Activated naive CD8-positive, alpha-beta T cell treated with anti-CD3 and anti-CD28 coated beads, Interleukin-2, amount 50 U/mL, for 24 hours (primary cell): ENCODE results near the gene DMWD.

Source experiments
- ATAC-seq: fragments of 150-1000 bp; cut with Tn5 transposase; one replicate; pipeline ENCODE4 v1.10.0; 2021
- DNase-seq: peaks from one replicate; pipeline ENCODE4 v3.0.0; 2021
- H3K27ac Mint-ChIP-seq: one replicate; pipeline ENCODE4 v1.8.0; 2021; ENCODE audit warnings: mild to moderate bottlenecking, mixed read lengths
- H3K27me3 Mint-ChIP-seq: one replicate; pipeline ENCODE4 v1.8.0; 2021; ENCODE audit warnings: mixed read lengths
- H3K36me3 Mint-ChIP-seq: one replicate; pipeline ENCODE4 v1.8.0; 2021; ENCODE audit warnings: low read depth, mixed read lengths
- H3K4me1 Mint-ChIP-seq: one replicate; pipeline ENCODE4 v1.8.0; 2021; ENCODE audit warnings: mixed read lengths
- H3K4me3 Mint-ChIP-seq: one replicate; pipeline ENCODE4 v1.8.0; 2021; ENCODE audit warnings: mild to moderate bottlenecking, moderate library complexity, mixed read lengths
- H3K9me3 Mint-ChIP-seq: one replicate; pipeline ENCODE4 v1.8.0; 2021; ENCODE audit warnings: mixed read lengths

The DMWD gene

DNA sequence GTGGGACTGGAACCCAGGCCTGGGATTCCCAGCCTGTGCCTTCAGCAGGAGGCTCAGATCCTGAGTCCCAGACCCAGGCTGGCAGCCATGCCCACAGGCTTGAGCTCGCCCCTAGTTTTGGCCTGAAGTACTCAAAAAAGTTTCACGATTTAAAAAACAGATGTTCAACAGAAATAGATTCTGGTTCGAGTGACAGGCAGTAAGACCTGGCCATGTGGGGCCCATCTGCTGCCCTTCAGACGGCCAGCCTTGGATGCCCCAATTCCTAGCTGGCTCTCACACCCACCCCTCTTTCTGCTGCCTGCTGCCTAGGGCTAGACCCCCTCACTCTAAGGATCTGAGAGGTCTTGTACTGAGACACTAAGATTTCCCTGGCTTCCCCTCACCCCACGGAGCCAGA is 7.5 kb downstream of the DMWD start:
- DNase-seq (no peak), ATAC-seq (no peak)
- Mint-ChIP-seq H3K9me3 (no peaks in the 10 kb centered on the region), H3K27me3 (peaks cover 8% of the 10 kb centered on the region), H3K4me1 (no peaks in the 10 kb centered on the region), H3K4me3 (no peak overlapping the region), H3K36me3 (peaks cover 37% of the 10 kb centered on the region), H3K27ac (no peak overlapping the region)

DNA sequence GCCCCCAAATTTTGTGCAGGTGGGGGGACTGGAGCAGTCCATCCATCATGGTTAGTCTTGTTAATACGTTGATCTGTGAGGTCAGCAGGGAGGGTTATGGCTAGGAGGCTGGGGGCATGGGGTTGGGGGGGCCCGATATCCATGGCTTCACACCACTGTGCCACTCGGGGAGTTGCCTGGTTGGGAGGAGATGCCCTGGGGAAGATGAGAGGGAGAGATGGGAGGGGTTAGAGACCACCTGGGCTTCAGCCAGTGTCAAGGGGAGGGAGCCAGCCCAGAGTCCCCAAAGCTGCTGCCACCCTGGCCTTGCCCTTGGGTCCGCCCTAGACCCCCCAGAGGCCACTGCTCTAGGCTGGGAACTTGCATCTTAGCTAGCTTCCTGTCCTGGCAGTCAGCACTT is 8.5 kb downstream of the DMWD start:
- Mint-ChIP-seq H3K36me3 (peaks cover 29% of the 10 kb centered on the region), H3K4me1 (peaks cover 6% of the 10 kb centered on the region), H3K27ac (no peak overlapping the region), H3K27me3 (peaks cover 17% of the 10 kb centered on the region), H3K9me3 (no peaks in the 10 kb centered on the region), H3K4me3 (no peak overlapping the region)
- DNase-seq, result no peak
- no peak for ATAC-seq

DNA sequence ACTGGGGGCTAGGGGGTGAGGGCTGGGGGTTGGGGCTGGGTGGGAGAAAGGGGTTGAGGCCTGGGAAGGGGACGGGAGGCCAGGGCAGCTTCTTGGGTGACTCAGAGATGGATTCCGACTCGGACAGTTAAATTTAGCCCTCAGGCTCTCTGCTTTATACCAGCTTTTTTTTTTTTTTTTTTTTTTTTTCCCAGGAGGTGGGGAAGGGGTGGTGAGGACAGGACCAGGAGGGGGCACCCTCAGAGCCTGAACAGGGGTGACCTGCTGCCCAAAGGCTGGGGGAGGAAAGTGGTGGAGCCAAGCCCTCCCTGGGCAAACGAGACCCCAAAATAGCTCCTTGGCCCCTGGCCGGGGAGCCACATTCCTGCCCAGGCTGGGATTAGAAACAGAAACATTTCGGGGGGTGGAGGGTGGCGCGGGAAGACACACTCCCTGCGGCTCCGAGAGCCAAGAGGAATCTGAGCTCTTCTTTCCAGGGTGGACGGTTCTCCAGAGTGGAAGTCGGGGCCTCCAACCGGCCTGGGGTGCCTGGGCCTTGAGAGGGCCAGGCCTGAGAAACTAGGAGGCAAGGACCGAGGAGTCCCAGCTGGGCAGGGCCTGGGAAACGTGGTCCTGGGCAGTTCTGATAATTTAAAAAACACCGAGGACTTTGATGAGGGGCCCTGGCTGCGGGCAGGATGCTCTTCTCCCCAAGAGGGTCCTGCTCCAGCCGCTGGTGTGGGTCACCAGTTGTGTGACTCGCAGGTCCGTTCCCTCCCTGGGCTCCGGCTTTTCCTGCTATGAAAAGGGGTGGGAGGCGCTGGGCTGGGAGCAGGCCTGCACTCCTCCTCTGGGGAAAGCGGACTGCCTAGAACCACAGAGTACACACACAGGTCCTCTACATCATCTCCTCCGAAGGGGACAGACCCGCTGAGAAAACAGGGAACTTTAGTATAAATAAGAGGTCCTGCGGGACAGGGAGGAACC is 9.5 kb downstream of the DMWD start:
- peaks cover 13% of the 10 kb centered on the region for H3K4me1 Mint-ChIP-seq
- H3K27ac Mint-ChIP-seq, result no peak overlapping the region
- H3K27me3 Mint-ChIP-seq, result peaks cover 22% of the 10 kb centered on the region
- ATAC-seq (no peak), DNase-seq (no peak)
- H3K9me3 Mint-ChIP-seq, result no peaks in the 10 kb centered on the region
- H3K4me3 Mint-ChIP-seq, result no peak overlapping the region
- peaks cover 22% of the 10 kb centered on the region for H3K36me3 Mint-ChIP-seq

DNA sequence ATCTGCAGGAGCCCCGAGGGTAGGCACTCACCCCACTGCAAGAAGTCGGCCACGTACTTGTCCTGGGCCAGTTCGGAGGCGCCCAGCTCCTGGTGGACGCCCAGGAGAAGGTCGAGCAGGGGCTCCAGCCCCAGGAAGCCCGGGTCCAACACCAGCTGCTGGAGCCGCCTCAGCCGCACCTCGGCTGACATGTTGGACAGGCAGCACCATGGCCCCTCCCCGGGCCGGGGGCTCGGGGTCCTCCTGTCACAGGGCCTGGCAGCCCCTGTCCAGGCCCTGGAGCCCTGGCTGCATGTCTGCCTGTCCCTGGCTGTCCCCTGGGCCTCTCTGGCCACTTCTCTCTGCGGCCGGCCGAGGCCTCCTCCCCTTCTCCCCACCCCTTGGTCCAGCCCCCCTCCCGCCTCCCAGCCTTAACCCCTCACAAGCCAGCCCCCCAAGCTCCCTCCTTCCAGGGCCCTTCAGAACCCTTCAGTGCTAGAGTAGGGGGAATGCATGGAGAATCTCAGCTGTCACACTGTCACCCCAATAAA is 10.4 kb downstream of the DMWD start, which contains the start of gene DMPK:
Gene DMPK, minus strand, starts transcription at position 329 of the 530 bp plus-strand sequence. Its CDS starts 138 bp downstream, at position 191.
- ATAC-seq (no peak), DNase-seq (no peak)
- peaks cover 13% of the 10 kb centered on the region for H3K4me1 Mint-ChIP-seq
- peaks cover 23% of the 10 kb centered on the region for H3K36me3 Mint-ChIP-seq
- H3K27ac Mint-ChIP-seq, result no peak within 1 kb of the TSS
- peaks cover 22% of the 10 kb centered on the region for H3K27me3 Mint-ChIP-seq
- no peaks in the 10 kb centered on the region for H3K9me3 Mint-ChIP-seq
- no peak within 1 kb of the TSS for H3K4me3 Mint-ChIP-seq

DNA sequence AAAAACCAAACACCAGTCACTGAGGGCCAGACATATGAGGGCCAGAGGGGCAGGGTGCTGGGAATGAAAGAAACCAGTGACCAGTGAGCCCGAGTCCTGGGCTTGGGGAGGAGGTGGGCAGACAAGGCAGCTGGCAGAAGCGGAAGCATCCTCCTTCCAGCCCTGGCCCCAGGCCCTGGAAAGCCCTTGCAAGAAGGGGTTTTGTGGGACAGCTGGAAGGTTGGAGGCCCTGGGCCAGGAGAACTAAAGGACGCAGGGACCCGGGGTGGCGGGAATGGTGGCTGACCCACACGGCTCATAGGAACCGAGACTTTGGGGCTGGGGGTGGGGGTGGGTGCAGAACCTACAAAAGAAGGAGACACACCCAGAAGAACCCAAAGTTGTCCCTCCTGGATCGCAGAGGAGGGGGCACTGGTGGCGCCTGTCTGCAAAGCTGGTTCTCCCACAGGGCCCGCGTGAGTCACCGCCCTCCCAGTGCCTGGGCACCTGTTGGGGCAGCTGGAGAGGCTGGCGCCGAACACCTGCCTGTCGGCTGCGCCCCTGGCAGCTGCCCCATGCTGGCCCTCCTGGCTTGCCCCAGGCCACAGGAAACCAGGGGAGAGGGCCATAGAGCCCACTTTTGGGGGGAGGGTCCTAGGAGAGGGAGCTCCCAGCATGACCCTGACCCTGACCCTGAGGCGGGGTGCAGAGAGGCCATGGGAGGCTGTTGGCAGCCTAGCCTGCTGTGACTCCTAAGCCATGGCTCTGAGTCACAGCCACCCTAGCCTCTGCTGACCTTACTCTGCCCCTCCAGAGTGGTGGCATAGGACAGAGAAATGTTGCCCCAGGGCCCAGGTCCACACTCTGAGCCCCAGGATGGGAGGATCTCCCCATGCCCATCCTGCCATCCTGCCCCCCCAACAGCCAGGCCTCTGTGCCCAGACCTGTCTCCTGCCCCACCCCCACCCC is 11.2 kb downstream of the DMWD start:
- ATAC-seq, result no peak
- Mint-ChIP-seq H3K4me1 (peaks cover 13% of the 10 kb centered on the region), H3K36me3 (peaks cover 22% of the 10 kb centered on the region), H3K27me3 (peaks cover 22% of the 10 kb centered on the region), H3K9me3 (no peaks in the 10 kb centered on the region), H3K4me3 (no peak overlapping the region), H3K27ac (no peak overlapping the region)
- DNase-seq, result no peak

DNA sequence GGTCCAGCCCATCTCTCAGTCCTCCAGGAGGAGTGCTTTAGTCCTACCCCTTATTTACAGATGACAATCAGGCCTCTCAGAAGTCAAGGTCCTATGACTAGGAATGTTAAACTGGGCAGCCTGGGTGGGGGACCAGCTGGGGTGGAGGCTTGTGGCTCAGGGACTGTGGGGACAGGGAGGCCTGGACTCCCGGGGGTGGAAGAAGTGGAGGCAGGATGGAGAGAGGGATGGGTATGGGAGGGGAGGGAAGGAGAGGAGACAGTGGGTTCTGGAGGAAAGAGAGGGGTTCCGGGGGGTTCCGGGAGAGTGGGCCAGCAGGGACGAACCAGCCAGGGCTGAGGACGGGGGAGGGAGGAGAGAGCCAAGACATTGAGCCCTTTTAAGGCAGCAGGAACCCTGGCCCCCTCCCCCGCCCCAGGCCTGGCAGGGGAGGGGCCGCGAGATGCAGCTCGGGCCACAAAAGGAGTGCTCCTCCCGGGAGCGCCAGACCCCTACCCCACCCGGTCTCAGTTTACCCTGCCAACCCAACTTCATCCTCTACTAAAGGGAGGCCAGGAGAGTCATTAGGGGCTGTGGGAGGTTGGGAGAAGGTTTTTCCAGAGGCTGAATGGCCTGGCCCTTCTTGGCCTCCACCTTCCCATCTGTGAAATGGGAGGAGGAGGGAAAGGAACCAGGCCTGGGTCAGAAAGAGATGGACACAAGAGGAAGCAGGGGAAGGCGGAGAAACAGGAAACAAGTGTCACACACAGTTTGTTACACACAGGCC is 12.0 kb downstream of the DMWD start:
- DNase-seq (no peak), ATAC-seq (no peak)
- Mint-ChIP-seq H3K9me3 (no peaks in the 10 kb centered on the region), H3K27me3 (peaks cover 22% of the 10 kb centered on the region), H3K4me1 (peaks cover 13% of the 10 kb centered on the region), H3K27ac (no peak overlapping the region), H3K4me3 (no peak overlapping the region), H3K36me3 (peaks cover 18% of the 10 kb centered on the region)

DNA sequence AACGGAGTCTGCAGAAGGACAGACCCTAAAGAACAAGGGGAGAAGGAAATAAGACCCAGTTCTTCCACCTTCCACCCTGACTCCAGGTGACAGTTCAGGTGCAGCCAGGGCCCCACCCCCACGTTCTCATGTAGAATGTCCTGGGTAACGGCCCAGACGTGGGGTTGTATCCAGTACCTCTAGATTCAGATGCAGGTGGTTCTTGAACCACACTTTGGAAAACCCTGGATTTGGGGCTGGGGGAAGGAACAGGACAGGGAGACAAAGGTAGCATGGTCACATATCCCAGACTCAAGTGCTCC is 12.5 kb downstream of the DMWD start:
- H3K36me3 Mint-ChIP-seq, result peaks cover 18% of the 10 kb centered on the region
- no peaks in the 10 kb centered on the region for H3K9me3 Mint-ChIP-seq
- no peak overlapping the region for H3K27ac Mint-ChIP-seq
- DNase-seq (no peak), ATAC-seq (no peak)
- H3K4me1 Mint-ChIP-seq, result peaks cover 13% of the 10 kb centered on the region
- H3K4me3 Mint-ChIP-seq, result no peak overlapping the region
- H3K27me3 Mint-ChIP-seq, result peaks cover 22% of the 10 kb centered on the region

DNA sequence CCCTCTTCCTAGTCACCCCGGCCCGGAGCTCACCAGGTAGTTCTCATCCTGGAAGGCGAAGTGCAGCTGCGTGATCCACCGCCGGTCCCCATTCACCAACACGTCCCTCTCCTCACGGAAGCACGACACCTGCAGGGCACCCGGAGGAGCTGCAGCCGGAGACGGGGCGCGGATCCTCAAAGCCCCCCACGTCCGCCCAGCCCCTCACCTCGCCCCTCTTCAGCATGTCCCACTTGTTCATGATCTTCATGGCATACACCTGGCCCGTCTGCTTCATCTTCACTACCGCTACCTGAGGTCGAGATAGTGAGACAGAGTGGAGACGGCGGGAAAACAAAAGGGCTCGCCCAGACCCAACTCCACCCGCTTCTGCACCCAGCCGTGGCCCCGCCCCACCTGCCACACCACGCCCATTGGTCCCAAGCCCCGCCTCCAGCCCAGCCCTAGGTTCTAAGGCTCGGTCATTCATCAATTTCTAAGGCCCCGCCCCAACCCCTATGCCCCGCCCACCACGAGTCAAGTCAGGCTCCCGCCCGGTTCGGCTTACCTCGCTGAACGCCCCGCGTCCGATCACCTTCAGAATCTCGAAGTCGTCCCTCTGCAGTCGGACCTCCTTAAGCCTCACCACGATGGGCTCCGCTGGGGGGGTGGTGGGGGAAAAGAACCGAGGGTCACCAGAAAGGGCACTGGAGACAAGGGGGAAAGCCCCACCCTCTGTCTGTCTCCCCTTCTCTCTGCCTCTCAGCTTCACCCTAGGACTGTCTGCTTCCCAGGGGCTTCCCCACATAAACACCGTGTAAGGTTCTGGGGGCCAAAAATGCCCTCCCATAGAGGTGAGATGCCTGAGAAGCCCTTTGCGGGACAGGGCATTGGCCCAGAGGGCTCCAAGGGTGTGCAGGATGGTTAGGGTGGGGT is 13.2 kb downstream of the DMWD start:
- H3K36me3 Mint-ChIP-seq, result peaks cover 18% of the 10 kb centered on the region
- peaks cover 13% of the 10 kb centered on the region for H3K4me1 Mint-ChIP-seq
- ATAC-seq, result peak; percentile 84
- peaks cover 22% of the 10 kb centered on the region for H3K27me3 Mint-ChIP-seq
- no peaks in the 10 kb centered on the region for H3K9me3 Mint-ChIP-seq
- DNase-seq, result peak; percentile 92
- H3K27ac Mint-ChIP-seq, result no peak overlapping the region
- H3K4me3 Mint-ChIP-seq, result peak overlapping the region; percentile 66

DNA sequence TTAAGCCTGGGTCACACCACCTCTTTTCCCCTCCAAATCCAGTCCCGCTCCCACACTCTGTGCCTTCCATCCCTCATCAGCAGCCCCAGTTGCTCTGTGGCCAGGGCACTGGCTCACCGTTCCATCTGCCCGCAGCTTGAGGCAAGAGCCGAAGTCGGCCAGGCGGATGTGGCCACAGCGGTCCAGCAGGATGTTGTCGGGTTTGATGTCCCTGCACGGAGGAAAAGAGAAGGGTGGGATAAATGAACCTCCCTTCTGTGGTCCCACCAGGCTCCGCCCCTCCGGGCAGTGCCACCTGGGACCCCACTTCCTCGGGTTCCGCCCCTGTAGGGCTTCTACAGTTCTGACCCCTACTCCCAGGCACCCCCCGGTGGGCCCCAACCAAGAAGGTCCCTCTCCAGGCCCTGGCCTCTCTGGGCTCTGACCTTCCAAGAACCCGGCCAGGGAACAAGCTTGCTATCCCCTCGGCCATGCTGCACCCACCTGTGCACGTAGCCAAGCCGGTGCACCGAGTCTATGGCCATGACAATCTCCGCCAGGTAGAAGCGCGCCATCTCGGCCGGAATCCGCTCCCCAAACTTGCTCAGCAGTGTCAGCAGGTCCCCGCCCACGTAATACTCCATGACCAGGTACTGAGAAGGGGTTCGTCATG is 14.5 kb downstream of the DMWD start:
- H3K9me3 Mint-ChIP-seq, result no peaks in the 10 kb centered on the region
- ATAC-seq (no peak), DNase-seq (no peak)
- peaks cover 22% of the 10 kb centered on the region for H3K27me3 Mint-ChIP-seq
- peak overlapping the region; percentile 66 for H3K4me3 Mint-ChIP-seq
- peaks cover 13% of the 10 kb centered on the region for H3K4me1 Mint-ChIP-seq
- H3K36me3 Mint-ChIP-seq, result peaks cover 18% of the 10 kb centered on the region
- no peak overlapping the region for H3K27ac Mint-ChIP-seq

DNA sequence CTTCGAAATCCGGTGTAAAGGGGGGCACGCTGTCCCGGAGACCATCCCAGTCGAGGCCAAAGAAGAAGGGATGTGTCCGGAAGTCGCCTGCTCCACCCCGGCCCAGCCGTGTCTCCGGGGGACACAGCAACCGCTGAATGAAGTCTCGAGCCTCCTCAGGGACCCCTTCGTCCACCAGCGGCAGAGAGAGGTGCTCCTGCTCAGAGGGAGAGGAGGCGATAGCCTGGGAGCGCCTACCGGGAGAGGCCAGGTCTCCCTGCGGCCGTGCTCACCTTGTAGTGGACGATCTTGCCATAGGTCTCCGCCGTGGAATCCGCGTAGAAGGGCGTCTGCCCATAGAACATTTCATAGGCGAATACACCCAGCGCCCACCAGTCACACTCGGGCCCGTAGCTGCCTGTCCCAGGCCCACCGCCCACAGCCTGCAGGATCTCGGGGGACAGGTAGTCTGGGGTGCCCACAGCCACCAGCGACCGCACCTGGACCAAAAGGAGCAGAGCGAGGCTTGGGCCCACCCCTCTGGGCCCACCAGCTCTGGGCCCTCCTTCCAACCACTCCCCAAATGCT is 15.2 kb downstream of the DMWD start:
- no peak overlapping the region for H3K4me3 Mint-ChIP-seq
- H3K4me1 Mint-ChIP-seq, result peaks cover 13% of the 10 kb centered on the region
- H3K36me3 Mint-ChIP-seq, result peaks cover 18% of the 10 kb centered on the region
- DNase-seq, result no peak
- no peak for ATAC-seq
- H3K9me3 Mint-ChIP-seq, result no peaks in the 10 kb centered on the region
- no peak overlapping the region for H3K27ac Mint-ChIP-seq
- peaks cover 22% of the 10 kb centered on the region for H3K27me3 Mint-ChIP-seq

DNA sequence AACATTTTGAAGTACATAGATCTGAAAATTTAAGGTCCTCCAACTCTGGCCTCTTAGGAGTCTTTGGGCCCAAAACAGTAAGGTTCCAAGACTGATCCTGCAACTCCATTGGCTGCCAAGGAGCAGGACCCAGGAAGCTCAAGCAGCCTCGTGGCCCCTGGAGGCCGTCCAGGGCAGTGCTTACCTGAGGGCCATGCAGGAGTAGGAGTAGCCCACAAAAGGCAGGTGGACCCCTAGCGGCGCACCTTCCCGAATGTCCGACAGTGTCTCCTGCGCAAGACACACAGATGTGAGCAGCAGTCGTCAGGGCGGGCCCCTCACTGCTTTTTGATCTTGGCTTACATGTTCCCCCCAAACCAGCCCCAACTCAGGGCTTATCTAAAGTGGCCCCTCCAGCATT is 17.9 kb downstream of the DMWD start:
- H3K36me3 Mint-ChIP-seq, result peaks cover 18% of the 10 kb centered on the region

DNA sequence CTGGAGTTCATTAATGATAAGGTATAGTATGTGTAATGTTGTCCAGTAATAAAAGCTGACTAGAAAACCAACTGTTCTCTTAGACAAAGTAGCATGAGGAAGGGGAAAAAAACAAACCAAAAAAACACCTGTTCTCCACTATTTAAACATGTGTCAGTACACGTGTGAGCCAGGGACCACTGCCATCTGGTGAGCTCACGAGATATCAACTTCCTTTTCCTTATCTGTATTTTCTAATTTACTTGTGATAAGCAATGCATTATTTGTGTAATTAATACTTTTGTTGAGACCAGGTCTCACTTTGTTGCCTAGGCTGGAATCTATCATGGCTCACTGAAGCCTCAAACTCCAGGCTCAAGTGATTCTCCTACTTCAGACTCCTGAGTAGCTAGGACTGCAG is 19.3 kb downstream of the DMWD start:
- ATAC-seq (no peak), DNase-seq (no peak)
- H3K27ac Mint-ChIP-seq, result no peak overlapping the region
- no peaks in the 10 kb centered on the region for H3K9me3 Mint-ChIP-seq
- H3K36me3 Mint-ChIP-seq, result peaks cover 15% of the 10 kb centered on the region
- H3K4me1 Mint-ChIP-seq, result peaks cover 15% of the 10 kb centered on the region
- peaks cover 11% of the 10 kb centered on the region for H3K27me3 Mint-ChIP-seq
- no peak overlapping the region for H3K4me3 Mint-ChIP-seq

More for the DNA sequence above, 17.9 kb downstream of the DMWD start:
- no peak for DNase-seq
- no peak overlapping the region for H3K4me3 Mint-ChIP-seq
- H3K27me3 Mint-ChIP-seq, result peaks cover 23% of the 10 kb centered on the region
- H3K4me1 Mint-ChIP-seq, result peaks cover 21% of the 10 kb centered on the region
- no peak overlapping the region for H3K27ac Mint-ChIP-seq
- no peaks in the 10 kb centered on the region for H3K9me3 Mint-ChIP-seq
- ATAC-seq, result no peak
